COLO668 (cell line): ENCODE results near the gene TDRD12.
"Not testable (repeated sequence)": the region's sequence is repeated elsewhere in the genome, so short reads cannot be mapped to it uniquely, and the experiment has no call there.

Experiments used
- DNase-seq: peaks from one replicate; lab custom pipeline; 2025; ENCODE audit not compliant: unreplicated experiment; lab: John Stamatoyannopoulos, UW

TDRD12 gene

DNA sequence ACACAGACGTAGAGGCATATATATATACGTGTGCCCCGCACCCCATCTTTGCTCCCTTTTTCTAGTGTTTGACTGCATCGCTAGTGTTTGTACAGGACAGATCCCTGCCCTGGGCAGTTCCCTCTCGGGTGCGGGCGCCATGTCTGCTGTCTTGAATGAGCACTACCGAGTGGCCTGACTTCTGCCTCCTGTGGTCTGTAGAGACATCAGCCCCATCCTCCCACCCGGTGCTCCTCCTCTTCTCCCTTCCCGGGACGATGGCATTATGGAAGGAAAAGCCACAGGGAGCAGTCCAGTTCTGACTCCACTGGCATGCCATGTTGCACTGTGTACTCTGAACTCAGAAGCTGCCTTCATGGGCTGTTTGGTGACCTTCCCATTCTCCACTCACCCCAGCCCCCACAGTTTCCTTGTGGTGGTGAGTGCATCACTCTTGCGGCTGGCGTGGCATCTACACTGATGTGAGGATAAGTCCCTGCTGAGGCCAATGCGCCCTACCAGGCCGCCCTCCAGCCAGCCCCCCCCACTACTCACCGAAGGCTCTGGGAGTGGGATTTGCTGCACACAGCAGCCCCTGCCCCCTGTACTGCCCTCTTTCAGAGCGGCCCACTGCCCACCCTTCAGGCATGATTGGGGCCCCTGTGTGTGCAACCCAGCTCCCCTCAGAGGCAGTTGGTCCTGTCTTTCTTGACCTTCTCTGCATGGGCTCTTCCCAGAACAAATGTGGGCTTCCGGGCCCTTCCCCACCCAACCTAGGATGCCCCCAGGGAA, 25.2 kb downstream of the TDRD12 start:
- DNase-seq, result no peak

DNA sequence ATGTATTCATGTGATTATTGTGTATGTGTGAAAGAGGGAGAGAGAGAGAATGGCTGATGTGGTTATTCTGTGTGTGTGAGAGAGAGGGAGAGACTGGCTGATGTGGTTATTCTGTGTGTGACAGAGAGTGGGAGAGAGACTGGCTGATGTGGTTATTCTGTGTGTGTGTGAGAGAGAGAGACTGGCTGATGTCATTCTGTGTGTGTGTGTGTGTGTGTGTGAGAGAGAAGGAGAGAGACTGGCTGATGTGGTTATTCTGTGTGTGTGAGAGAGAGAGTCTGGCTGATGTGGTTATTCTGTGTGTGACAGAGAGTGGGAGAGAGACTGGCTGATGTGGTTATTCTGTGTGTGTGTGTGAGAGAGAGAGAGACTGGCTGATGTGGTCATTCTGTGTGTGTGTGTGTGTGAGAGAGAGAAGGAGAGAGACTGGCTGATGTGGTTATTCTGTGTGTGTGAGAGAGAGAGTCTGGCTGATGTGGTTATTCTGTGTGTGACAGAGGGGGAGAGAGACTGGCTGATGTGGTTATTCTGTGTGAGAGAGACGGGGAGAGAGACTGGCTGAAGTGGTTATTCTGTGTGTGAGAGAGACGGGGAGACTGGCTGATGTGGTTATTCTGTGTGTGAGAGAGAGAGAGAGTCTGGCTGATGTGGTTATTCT, 26.2 kb downstream of the TDRD12 start:
- not testable (repeated sequence) for DNase-seq

DNA sequence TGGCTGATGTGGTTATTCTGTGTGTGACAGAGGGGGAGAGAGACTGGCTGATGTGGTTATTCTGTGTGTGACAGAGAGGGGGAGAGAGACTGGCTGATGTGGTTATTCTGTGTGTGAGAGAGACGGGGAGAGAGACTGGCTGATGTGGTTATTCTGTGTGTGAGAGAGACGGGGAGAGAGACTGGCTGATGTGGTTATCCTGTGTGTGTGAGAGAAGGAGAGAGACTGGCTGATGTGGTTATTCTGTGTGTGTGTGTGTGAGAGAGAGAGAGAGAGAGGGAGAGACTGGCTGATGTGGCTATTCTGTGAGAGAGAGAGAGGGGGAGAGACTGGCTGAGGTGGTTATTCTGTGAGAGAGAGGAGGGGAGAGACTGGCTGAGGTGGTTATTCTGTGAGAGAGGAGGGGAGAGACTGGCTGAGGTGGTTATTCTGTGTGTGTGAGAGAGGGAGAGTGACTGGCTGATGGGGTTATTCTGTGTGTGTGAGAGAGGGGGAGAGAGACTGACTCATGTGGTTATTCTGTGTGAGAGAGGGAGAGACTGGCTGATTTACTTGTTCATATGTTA, 27.1 kb downstream of the TDRD12 start:
- DNase-seq, result not testable (repeated sequence)

DNA sequence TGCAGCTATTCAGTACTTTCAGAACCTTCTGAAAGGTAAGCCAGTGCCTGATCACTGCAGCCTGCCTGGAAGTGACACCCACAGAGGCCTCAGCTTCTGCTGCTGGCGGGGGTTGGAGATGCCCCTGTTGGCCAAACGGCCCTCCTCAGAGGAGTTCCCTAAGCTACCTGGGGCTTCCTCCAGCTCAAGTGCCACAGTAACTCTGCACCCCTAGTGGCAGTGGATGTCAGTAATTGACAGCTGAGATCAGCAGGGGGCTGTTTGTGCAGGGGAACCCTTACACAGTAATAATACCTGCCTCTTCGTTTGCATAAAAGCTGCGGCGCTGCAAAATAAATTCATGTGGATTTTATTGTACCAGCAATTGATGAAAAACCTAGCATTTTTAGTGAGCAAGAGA, 28.9 kb downstream of the TDRD12 start:
- peak; percentile 4 for DNase-seq

DNA sequence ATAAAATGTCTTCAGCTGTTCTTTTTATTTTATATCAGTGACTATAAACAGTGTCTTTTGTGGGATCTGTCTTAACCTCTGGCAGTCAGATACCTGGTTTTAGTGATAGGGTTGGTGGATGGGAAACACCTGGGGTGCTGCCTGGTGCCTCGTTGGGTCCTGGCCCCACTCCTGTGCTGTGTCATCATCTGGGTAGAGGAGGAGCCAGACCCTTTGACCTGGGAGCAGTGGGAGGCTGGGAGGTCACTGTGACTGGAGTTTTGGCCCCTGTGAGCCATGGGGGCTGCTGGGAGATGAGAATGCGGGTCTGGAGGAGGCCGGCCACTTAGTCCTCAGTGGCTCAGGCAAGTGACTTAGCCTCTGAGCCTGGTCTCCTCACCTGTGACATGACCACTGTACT, 29.4 kb downstream of the TDRD12 start:
- DNase-seq, result no peak

DNA sequence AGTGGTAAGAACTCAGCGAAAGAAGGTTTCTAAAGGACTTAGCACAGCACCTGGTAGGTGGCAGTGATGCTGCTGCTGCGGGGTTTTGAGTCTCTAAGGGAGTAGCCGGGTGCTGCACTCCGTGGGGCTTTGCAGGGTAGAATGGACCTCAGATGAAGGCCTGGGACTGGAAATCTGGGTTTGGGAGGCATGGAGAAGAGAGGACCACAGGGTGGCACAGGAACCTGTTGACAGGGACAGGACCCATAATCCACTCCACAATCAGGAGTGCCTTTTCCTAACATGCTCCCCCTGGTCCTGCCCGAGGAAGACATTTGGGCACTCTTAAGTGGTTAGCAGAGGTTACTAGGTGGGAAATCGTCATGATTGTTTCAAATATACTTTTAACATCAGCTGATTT, 29.8 kb downstream of the TDRD12 start:
- DNase-seq, result no peak

DNA sequence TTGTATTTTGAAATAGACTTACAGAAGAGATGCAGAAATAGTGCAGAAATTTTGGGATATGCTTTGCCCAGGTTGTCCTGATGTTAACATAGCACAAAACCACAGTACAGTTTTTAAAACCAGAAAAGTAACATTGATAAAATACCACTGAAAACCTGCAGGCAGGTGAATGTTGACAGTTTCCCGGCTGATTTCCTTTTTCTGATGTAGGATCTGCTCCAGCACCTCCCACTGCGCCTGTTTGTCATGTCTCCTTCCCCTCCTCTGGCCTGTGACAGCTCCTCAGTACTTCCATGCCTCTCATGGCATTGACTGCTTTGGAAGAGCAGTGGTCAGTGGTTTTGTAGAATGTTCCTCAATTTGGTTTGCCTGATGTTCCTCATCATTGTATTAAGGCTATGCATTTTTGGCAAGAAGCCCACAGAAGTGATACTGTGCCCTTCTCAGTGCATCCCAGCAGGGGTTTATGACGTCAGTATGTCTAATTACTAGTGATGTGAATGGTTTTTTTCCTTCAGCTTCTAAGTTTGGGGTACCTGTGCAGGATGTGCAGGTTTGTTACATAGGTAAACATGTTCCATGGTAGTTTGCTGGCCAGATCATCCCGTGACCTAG, 31.0 kb downstream of the TDRD12 start:
- DNase-seq, result no peak

DNA sequence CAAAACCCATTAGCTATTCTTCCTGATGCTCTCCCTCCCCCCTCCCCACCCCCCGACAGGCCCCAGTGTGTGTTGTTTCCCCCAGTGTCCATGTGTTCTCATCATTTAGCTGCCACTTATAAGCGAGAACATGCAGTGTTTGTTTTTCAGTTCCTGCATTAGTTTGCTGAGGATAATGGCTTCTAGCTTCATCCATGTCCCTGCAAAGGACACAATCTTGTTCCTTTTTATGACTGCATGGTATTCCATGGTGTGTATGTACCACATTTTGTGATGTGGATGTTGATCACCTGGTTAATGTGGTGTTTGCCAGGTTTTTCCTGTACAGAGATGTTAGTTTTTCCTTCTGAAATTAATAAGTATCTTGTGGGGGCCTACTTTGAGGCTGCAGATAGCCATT, 31.5 kb downstream of the TDRD12 start:
- no peak for DNase-seq

DNA sequence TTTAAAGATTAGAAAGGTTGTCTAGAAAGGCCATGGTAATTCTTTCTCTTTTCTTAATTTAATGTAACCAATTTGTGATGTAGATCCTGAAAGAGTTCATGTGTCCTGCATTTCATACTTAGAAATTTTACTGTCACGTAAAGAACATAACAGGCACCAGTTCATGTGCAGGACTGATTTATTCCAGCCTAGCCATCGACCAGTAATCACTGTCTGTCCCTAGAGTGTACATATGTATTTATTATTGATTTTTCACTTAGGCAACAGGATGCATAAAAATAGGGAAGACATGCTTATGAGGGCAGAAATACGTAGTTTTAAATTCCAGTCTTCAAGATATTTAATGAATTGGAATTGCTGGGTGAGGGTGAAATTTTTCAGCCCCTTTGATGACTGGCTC, 37.6 kb downstream of the TDRD12 start:
- DNase-seq, result no peak

DNA sequence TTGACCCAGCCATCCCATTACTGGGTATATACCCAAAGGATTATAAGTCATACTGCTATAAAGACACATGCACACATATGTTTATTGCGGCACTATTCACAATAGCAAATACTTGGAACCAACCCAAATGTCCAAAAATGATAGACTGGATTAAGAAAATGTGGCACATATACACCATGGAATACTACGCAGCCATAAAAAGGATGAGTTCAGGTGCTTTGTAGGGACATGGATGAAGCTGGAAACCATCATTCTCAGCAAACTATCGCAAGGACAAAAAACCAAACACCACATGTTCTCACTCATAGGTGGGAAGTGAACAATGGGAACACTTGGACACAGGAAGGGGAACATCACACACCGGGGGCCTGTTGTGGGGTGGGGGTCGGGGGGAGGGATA, 45.8 kb downstream of the TDRD12 start:
- DNase-seq, result not testable (repeated sequence)

DNA sequence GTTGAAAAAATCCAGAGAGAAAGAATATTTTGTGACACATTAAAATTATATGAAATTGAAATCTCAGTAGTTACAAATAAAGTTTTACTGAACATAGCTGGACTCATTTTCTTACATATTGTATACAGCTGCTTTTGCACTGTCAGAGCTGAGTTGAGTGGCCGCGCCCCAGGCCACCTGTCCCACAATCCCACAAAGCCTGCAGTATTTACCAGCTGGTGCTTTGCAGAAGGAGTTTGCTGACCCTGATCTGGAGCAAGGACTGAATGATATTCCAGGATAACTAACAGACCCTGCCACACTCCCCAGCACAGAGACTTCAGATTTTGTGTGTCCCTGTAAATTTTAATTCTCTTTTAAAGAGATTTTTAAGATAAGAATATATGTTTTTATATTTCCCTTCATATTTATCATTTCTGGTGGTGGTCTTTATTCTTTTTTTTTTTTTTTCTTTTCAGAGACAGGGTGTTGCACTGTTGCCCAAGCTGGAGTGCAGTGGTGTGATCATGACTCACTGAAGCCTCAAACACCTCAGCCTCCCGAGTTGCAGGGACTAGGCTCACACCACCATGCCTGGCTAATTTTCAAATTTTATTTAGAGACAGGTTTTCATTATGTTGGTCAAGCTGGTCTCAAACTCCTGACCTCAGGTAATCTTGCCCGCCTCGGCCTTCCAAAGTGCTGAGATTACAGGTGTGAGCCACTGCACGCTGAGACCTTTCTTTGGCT, 48.5 kb downstream of the TDRD12 start:
- peak; percentile 16 for DNase-seq

DNA sequence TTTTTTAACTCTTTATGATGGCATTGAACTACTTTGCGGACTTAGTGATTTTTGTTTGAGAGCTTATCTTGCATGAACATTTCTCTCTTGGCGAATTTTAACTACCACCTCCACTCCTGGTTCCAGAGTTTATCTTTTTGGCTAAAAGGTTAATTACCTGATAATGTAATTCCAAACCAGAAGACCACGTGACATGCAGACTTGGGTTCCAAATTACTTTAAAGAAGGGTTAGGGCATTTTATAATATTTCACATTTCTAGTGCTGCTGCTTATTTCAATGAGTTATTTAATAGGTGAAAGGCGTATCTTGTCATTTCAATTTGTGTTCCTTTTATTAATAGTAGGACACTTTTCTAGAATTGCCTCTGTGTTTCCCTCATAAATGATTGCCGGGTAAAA, 52.0 kb downstream of the TDRD12 start:
- DNase-seq, result no peak

DNA sequence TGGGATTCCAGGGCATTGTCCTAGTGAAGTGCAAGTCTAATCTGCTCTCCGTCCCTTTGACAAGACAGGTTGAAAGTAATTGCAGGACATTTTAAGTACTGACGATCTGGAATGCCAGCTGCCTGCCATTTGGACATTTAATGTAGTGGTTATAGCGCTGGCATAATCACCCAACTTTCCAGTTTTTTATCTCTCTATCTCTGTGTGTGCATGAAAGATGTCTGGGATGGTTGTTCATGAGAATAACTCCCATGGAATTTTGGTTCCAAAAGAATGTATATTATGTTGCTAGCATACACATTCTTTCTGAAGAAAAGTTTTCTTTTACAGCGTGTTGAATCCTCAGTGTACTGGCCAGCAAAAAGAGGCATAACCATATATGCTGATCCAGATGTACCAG, 53.6 kb downstream of the TDRD12 start:
- DNase-seq, result no peak

DNA sequence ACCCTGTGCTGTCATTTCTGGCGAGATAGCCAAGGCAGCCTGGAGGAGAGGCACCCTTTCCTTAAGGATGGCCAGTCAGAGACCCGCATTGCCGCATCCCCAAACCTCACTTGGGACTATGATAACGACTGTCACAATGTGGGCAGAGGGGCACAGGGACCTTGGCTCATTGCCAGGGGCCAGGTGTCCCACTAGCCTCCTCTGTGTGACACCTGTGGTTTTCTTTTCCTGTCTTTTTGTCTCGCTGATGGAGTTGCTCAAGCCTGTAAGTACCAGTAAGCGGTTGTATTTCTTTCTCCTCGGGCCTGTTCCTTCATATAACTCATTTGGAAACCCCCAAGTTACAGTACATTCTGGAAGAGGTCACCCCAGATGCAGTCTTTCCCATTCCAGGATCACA, 59.5 kb downstream of the TDRD12 start:
- DNase-seq, result no peak

DNA sequence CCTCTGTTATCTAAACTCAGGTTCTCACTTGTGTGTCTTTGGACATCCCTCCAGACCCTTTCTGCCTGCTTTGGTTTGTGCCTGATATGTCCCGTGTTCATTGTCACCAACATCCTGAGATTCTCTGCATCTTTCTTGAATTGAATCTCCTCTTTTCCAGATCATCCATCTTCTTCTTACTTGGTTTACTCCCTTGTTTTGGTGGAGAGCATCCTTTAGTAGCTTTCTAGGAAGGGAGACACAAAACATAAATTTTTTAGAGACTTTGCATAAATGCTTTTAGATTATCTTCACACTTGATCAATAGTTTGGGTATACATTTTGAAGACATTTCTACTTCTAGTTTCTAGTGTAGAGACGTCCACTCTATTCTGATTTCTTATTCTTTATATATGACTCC, 61.7 kb downstream of the TDRD12 start:
- no peak for DNase-seq

DNA sequence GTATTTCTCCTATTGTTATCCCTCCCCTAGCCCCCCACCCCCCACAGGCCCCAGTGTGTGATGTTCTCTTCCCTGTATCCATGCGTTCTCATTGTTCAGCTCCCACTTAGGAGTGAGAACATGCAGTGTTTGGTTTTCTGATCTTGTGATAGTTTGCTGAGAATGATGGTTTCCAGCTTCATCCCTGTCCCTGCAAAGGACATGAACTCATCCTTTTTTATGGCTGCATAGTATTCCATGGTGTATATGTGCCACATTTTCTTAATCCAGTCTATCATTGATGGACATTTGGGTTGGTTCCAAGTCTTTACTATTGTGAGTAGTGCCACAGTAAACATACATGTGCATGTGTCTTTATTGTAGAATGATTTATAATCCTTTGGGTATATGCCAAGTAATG, 62.5 kb downstream of the TDRD12 start:
- DNase-seq, result not testable (repeated sequence)

DNA sequence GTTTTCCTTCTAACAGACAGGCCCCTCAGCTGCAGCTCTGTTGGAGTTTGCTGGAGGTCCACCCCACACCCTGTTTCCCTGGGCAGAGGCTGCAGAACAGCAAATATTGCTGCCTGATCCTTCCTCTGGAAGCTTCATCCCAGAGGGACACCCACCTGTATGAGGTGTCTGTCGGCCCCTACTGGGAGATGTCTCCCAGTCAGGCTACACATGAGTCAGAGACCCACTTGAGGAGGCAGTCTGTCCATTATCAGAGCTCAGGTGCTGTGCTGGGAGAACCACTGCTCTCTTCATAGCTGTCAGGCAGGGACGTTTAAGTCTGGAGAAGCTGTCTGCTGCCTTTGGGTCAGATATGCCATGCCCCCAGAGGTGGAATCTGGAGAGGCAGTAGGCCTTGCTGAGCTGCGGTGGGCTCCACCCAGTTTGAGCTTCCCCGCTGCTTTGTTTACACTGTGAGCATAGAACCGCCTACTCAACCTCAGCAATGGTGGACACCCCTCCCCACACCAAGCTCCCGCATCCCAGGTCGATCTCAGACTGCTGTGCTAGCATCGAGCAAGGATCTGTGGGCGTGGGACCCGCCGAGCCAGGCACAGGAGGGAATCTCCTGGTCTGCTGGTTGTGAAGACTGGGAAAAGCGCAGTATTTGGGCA, 67.7 kb downstream of the TDRD12 start:
- not testable (repeated sequence) for DNase-seq

DNA sequence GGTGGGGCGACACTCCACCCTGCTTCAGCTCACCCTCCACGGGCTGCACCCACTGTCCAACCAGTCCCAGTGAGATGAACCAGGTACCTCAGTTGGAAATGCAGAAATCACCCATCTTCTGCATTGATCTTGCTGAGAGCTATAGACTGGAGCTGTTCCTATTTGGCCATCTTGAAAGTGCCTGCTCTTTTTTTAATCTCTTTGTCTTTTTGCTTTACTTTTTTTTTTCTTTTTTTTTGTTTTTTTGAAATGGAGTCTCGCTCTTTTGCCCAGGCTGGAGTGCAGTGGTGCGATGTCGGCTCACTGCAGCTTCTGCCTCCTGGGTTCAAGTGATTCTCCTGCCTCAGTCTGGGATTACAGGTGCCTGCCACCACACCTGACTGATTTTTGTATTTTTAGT, 68.3 kb downstream of the TDRD12 start:
- not testable (repeated sequence) for DNase-seq

DNA sequence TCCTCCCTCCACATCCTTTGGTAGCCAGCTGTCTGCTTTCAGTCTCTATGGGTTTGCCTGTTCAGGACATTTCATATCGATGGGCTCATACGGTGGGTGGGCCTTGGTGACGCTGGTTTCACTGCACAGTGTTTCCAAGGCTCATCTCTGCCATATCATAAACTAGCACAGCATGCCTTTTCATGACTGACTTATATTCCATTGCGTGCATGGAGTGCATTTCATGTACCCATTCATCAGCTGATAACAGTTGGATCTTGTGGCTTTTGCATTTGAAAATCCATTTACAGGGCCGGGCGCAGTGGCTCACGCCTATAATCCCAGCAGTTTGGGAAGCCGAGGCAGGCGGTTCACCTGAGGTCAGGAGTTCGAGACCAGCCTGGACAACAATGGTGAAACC, 69.9 kb downstream of the TDRD12 start:
- no peak for DNase-seq

DNA sequence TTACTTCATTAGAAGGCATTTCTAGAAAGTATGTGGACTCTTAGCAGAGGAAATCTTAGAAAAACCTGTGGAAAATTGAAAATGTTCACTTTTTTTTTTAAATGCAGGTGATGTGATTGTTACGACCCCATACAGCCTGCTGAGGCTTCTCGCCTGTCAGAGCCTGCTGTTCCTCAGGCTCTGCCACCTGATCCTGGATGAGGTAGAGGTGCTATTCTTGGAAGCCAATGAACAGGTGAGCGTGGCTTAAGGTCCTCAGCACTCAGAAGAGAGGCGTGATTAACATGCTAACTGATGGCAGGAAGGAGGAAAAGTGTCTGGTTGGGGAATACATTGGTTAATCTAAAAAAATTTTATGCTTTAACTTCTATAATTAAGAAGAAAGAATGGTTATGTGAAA, 78.6 kb downstream of the TDRD12 start:
- DNase-seq, result peak; percentile 3

DNA sequence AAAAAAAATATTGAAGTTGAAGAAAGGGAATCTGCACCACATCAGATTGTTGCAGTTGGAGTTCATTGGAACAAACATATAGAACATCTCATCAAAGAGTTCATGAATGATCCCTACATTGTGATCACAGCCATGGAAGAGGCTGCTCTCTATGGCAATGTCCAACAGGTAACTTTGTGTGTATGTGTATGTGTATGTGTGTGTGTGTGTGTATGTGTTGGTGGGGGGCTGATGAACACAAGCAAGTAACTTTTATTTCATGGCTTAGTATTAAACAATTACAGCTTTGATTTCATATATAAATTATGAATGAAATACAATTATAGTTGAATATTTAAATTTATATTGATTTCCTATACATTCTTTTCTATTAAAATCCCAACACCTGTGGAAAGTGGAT, 80.6 kb downstream of the TDRD12 start:
- DNase-seq, result no peak
